ENCODE data around the gene FHIT. TPM values are rescaled to one million over a fixed set of nuclear protein-coding genes. Genes with fewer than 3 reads are reported as not detected.

Gene FHIT
- polyA plus RNA-seq, 1 of the 3 experiments (the other 2 are of a cell fraction) = 0.41 TPM

DNA sequence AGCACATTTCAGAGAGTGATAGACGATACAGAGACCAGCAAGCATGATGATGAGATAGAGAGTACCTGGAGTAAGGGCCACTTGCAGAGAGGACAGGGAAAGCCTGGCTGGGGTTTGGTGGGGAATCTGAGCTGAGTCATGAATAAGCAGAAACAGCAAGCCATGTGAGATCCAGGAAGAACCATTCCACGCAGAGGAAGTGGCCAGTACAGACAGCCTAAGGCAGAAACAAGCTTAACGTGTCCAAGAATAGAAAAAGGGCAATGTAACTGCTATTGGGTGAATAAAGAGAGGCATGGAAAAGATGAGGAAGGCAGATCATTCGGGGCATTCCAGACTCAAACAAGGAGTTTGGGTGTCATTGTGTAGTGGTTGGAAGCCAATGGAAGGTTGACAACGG, 1385.2 kb downstream of the FHIT start:
- Histone ChIP-seq H4K20me1 (ENCODE audit: insufficient read depth) (no peaks in the 10 kb centered on the region), H2AFZ (ENCODE audit: low read depth) (no peak overlapping the region), H3K27me3 (ENCODE audit: insufficient read depth) (no peaks in the 10 kb centered on the region; the same call in 1 of the 2 replicates), H3K9me2 (no peaks in the 10 kb centered on the region), H3K4me3 (ENCODE audit: low read depth in 2 of 2, low read length in 1 of 2) (no peak overlapping the region), H3K27ac (ENCODE audit: low read depth in 2 of 2, low read length in 1 of 2) (no peak overlapping the region), H3K9ac (no peak overlapping the region), H3K4me2 (no peak overlapping the region), H3K9me3 (no peaks in the 10 kb centered on the region), H3K36me3 (replicated peaks in 1 of 2; ENCODE audit: control insufficient read depth in 1 of 2, insufficient read depth in 2 of 2, low read length in 1 of 2) (no peaks in the 10 kb centered on the region), H3F3A (replicated peaks; ENCODE audit: insufficient read depth) (no peaks in the 10 kb centered on the region), H3K79me2 (ENCODE audit: insufficient read depth) (no peaks in the 10 kb centered on the region), H3K4me1 (ENCODE audit: control insufficient read depth in 1 of 2, insufficient read depth in 2 of 2, low read depth in 1 of 2, low read length in 1 of 2) (no peaks in the 10 kb centered on the region)
- ChIA-PET CTCF (interaction anchor here (1.5 kb wide), 1 partner anchor 8 kb away, joined by 4 read pairs; no protein-coding TSS in a partner anchor), POLR2A (no interaction called here)
- no peak for DNase-seq
- WGBS (ENCODE audit: low lambda C conversion rate) = 31% methylated on average over 5 of the region's 5 CpGs
- no peak for TF ChIP-seq RCOR1 (IDR thresholded peaks at IDR 0.05; ENCODE audit: low read length)
- TF ChIP-seq, protein P1, sequence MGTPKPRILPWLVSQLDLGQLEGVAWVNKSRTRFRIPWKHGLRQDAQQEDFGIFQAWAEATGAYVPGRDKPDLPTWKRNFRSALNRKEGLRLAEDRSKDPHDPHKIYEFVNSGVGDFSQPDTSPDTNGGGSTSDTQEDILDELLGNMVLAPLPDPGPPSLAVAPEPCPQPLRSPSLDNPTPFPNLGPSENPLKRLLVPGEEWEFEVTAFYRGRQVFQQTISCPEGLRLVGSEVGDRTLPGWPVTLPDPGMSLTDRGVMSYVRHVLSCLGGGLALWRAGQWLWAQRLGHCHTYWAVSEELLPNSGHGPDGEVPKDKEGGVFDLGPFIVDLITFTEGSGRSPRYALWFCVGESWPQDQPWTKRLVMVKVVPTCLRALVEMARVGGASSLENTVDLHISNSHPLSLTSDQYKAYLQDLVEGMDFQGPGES (IDR thresholded peaks at IDR 0.05; ENCODE audit: low read depth, low read length) = no peak
- TF ChIP-seq, protein P2, sequence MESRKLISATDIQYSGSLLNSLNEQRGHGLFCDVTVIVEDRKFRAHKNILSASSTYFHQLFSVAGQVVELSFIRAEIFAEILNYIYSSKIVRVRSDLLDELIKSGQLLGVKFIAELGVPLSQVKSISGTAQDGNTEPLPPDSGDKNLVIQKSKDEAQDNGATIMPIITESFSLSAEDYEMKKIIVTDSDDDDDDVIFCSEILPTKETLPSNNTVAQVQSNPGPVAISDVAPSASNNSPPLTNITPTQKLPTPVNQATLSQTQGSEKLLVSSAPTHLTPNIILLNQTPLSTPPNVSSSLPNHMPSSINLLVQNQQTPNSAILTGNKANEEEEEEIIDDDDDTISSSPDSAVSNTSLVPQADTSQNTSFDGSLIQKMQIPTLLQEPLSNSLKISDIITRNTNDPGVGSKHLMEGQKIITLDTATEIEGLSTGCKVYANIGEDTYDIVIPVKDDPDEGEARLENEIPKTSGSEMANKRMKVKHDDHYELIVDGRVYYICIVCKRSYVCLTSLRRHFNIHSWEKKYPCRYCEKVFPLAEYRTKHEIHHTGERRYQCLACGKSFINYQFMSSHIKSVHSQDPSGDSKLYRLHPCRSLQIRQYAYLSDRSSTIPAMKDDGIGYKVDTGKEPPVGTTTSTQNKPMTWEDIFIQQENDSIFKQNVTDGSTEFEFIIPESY (IDR thresholded peaks at IDR 0.05; ENCODE audit: borderline replicate concordance, low read depth) = no peak
- TF ChIP-seq, protein P3, sequence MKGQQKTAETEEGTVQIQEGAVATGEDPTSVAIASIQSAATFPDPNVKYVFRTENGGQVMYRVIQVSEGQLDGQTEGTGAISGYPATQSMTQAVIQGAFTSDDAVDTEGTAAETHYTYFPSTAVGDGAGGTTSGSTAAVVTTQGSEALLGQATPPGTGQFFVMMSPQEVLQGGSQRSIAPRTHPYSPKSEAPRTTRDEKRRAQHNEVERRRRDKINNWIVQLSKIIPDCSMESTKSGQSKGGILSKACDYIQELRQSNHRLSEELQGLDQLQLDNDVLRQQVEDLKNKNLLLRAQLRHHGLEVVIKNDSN (IDR thresholded peaks at IDR 0.05; ENCODE audit: borderline replicate concordance, low read depth) = no peak
- no peak for TF ChIP-seq FOXJ3 (CRISPR knock-in tag; IDR thresholded peaks at IDR 0.05)
- TF ChIP-seq RXRA (IDR thresholded peaks at IDR 0.05; ENCODE audit: borderline replicate concordance, low read depth) = no peak
- TF ChIP-seq TCF12 (IDR thresholded peaks at IDR 0.05) = no peak

DNA sequence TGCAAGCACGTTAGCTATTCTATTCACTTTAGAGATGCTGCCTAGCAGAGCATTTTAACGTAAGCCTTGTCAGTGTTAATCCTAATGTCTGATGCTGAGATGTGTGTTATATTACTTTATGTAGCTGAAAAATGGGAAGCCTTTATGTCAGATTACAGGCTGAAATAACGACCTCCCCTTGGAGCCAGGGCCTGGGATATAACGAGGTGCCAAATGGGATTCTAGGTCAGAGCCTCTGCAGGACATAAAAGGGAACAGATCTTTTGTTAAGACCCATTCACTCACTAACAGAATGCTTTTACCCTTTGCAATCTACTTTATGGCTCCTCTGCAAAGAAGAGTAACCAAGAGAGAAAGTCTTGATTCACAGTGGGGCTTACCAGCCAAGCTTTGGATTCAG, 1385.9 kb downstream of the FHIT start:
- Histone ChIP-seq H3K9me3 (no peaks in the 10 kb centered on the region), H4K20me1 (ENCODE audit: insufficient read depth) (no peaks in the 10 kb centered on the region), H3K36me3 (replicated peaks in 1 of 2; ENCODE audit: control insufficient read depth in 1 of 2, insufficient read depth in 2 of 2, low read length in 1 of 2) (no peaks in the 10 kb centered on the region), H3K27ac (ENCODE audit: low read depth in 2 of 2, low read length in 1 of 2) (no peak overlapping the region), H3F3A (replicated peaks; ENCODE audit: insufficient read depth) (no peaks in the 10 kb centered on the region), H3K79me2 (ENCODE audit: insufficient read depth) (no peaks in the 10 kb centered on the region), H3K9me2 (no peaks in the 10 kb centered on the region), H3K9ac (no peak overlapping the region), H3K4me1 (ENCODE audit: control insufficient read depth in 1 of 2, insufficient read depth in 2 of 2, low read depth in 1 of 2, low read length in 1 of 2) (no peaks in the 10 kb centered on the region), H3K27me3 (ENCODE audit: insufficient read depth) (no peaks in the 10 kb centered on the region; the same call in 1 of the 2 replicates), H2AFZ (ENCODE audit: low read depth) (no peak overlapping the region), H3K4me3 (ENCODE audit: low read depth in 2 of 2, low read length in 1 of 2) (no peak overlapping the region), H3K4me2 (no peak overlapping the region)
- 60% methylated on average over 4 of the region's 4 CpGs for WGBS (ENCODE audit: low lambda C conversion rate)
- ChIA-PET CTCF (interaction anchor here (1.5 kb wide), 1 partner anchor 9 kb away, joined by 4 read pairs; no protein-coding TSS in a partner anchor), POLR2A (no interaction called here)
- DNase-seq = no peak
- TF ChIP-seq RXRA (IDR thresholded peaks at IDR 0.05; ENCODE audit: borderline replicate concordance, low read depth) = no peak
- TF ChIP-seq ELF1 (IDR thresholded peaks at IDR 0.05) = no peak
- TF ChIP-seq FOXM1 (IDR thresholded peaks at IDR 0.05; ENCODE audit: low read depth) = no peak
- TF ChIP-seq FOSL2 (IDR thresholded peaks at IDR 0.05; ENCODE audit: borderline replicate concordance, low read depth) = no peak
- TF ChIP-seq RFX5 (IDR thresholded peaks at IDR 0.05; ENCODE audit: low read length) = no peak
- TF ChIP-seq SIN3A (IDR thresholded peaks at IDR 0.05; ENCODE audit: borderline replicate concordance, low read depth, low read length) = no peak
- no peak for TF ChIP-seq EP300 (IDR thresholded peaks at IDR 0.05; ENCODE audit: borderline replicate concordance in 1 of 2, low read depth in 1 of 2, low read length in 1 of 2)
- TF ChIP-seq GATA2 (CRISPR knock-in tag; IDR thresholded peaks at IDR 0.05) = no peak
- TF ChIP-seq, protein P1 (IDR thresholded peaks at IDR 0.05; ENCODE audit: low read depth, low read length) = no peak
- TF ChIP-seq, protein P4, sequence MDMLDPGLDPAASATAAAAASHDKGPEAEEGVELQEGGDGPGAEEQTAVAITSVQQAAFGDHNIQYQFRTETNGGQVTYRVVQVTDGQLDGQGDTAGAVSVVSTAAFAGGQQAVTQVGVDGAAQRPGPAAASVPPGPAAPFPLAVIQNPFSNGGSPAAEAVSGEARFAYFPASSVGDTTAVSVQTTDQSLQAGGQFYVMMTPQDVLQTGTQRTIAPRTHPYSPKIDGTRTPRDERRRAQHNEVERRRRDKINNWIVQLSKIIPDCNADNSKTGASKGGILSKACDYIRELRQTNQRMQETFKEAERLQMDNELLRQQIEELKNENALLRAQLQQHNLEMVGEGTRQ (IDR thresholded peaks at IDR 0.05; ENCODE audit: borderline replicate concordance, low read depth, low read length) = no peak
- no peak for TF ChIP-seq GABPA (IDR thresholded peaks at IDR 0.05; ENCODE audit: low read depth)
- no peak for TF ChIP-seq MEF2A (IDR thresholded peaks at IDR 0.05; ENCODE audit: borderline replicate concordance, low read depth)
- TF ChIP-seq RAD21 (IDR thresholded peaks at IDR 0.05; ENCODE audit: low read length) = no peak
- no peak for TF ChIP-seq FOXJ3 (CRISPR knock-in tag; IDR thresholded peaks at IDR 0.05)
- TF ChIP-seq, protein P5, sequence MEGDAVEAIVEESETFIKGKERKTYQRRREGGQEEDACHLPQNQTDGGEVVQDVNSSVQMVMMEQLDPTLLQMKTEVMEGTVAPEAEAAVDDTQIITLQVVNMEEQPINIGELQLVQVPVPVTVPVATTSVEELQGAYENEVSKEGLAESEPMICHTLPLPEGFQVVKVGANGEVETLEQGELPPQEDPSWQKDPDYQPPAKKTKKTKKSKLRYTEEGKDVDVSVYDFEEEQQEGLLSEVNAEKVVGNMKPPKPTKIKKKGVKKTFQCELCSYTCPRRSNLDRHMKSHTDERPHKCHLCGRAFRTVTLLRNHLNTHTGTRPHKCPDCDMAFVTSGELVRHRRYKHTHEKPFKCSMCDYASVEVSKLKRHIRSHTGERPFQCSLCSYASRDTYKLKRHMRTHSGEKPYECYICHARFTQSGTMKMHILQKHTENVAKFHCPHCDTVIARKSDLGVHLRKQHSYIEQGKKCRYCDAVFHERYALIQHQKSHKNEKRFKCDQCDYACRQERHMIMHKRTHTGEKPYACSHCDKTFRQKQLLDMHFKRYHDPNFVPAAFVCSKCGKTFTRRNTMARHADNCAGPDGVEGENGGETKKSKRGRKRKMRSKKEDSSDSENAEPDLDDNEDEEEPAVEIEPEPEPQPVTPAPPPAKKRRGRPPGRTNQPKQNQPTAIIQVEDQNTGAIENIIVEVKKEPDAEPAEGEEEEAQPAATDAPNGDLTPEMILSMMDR (IDR thresholded peaks at IDR 0.05) = no peak
- TF ChIP-seq, protein P3 (IDR thresholded peaks at IDR 0.05; ENCODE audit: borderline replicate concordance, low read depth) = no peak
